SH-SY5Y (cell line): ENCODE measurements around the gene SNED1.

Source experiments
- GATA2 ChIP-seq: IDR thresholded peaks from 2 replicates; pipeline ENCODE4 v1.6.1; 2011; ENCODE audit warnings: mild to moderate bottlenecking, low read depth, low read length
- GATA3 ChIP-seq: IDR thresholded peaks from 2 replicates; pipeline ENCODE4 v1.6.1; 2011; ENCODE audit warnings: low read depth, mild to moderate bottlenecking, low read length, moderate library complexity

DNA sequence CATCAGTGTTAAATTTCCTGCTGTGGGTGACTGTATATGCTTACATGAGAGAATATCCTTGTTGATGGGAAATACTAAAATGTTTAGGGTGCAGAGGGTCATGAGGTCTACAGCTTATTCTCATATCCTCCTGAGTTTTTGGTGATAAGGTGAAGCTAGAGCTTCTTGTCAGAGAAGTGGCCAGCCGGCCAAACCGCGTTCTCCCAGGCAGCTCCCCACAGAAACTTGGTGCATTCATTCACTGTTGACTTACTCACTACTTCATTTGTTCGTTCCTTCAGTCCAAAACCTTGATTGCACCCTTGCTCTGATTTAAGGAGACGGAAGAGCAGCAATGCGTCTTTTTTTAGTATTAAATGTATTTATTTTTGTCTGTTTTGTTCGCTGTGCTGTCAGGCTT lies 8.7 kb downstream of the SNED1 start:
- TF ChIP-seq GATA2 (no peak), GATA3 (no peak)
